GM12878 (cell line): ENCODE results near the gene CNN2. TPM values are rescaled to one million over a fixed set of nuclear protein-coding genes. Genes with fewer than 3 reads are reported as not detected.

Source experiments
- ATAC-seq: fragments of 200-7000 bp; cut with Tn5 transposase; 3 replicates; pipeline ENCODE4 v1.9.1; 2020; ENCODE audit warnings: mild to moderate bottlenecking, moderate library complexity
- BruUV-seq: library from RNA; stranded (reverse); fragments of 400-500 nt; replicated peaks from 2 replicates; lab custom pipeline; 2021; lab: Mats Ljungman, UMichigan
- CTCF ChIA-PET: fragments of 300-600 bp; sonication (Branson Sonifier 250); formaldehyde crosslinking; extraction: SDS; loops from one replicate; lab custom pipeline; 2021; ENCODE audit warnings: inconsistent platforms; lab: Yijun Ruan, JAX
- POLR2A ChIA-PET: fragments of 350-600 bp; formaldehyde crosslinking; extraction: SDS; loops from one replicate; lab custom pipeline; 2021; ENCODE audit warnings: inconsistent platforms; lab: Charles Lee
- RAD21 ChIA-PET: fragments of 300-600 bp; sonication (Branson Sonifier 250); formaldehyde crosslinking; loops from one replicate; lab custom pipeline; 2023; ENCODE audit warnings: antibody characterized with exemption; ENCODE audit not compliant: unreplicated experiment; lab: Charles Lee
- SMC1A ChIA-PET: fragments of 300-600 bp; sonication (Branson Sonifier 250); formaldehyde crosslinking; loops from one replicate; lab custom pipeline; 2023; ENCODE audit not compliant: unreplicated experiment, uncharacterized antibody; lab: Charles Lee
- DNase-seq: peaks from one replicate; pipeline ENCODE4 v3.0.0-alpha.2; 2011; ENCODE audit warnings: low read depth, low spot score
- FAIRE-seq: peaks from 3 replicates; lab custom pipeline; 2011; peaks lifted over from hg19 to GRCh38; lab: Jason Lieb, UNC
- H2AFZ ChIP-seq: 2 replicates; pipeline ENCODE4 v1.6.0; 2011; ENCODE audit warnings: low read depth, low read length, control low read depth; ENCODE audit not compliant: control insufficient read depth
- H3K27ac ChIP-seq: 2 replicates; pipeline ENCODE4 v1.5.1; 2011; ENCODE audit warnings: control low read depth; ENCODE audit not compliant: control insufficient read depth, insufficient read depth
- H3K27me3 ChIP-seq, 2 experiments: replicated peaks in 1 of 2; 2 replicates each; pipeline versions ENCODE4 v1.6.0 to v1.6.1; 2011; ENCODE audit warnings: low read length in 1 of 2; ENCODE audit not compliant: control insufficient read depth in 2 of 2, insufficient read depth in 2 of 2
- H3K36me3 ChIP-seq, 2 experiments: 2 replicates each; pipeline ENCODE4 v1.5.1; 2011; ENCODE audit warnings: low read length in 1 of 2; ENCODE audit not compliant: control insufficient read depth in 2 of 2, insufficient read depth in 2 of 2
- H3K4me1 ChIP-seq: 2 replicates; pipeline ENCODE4 v1.6.1; 2011; ENCODE audit warnings: mild to moderate bottlenecking, low read length, moderate library complexity, mixed read lengths; ENCODE audit not compliant: control insufficient read depth, insufficient read depth
- H3K4me2 ChIP-seq: 2 replicates; pipeline ENCODE4 v1.6.0; 2011; ENCODE audit warnings: control low read depth; ENCODE audit not compliant: control insufficient read depth, insufficient read depth
- H3K4me3 ChIP-seq: fragments of 200-600 bp; sonication (generic); 2 replicates; pipeline ENCODE4 v1.5.1; 2016
- H3K79me2 ChIP-seq: 2 replicates; pipeline ENCODE4 v1.6.0; 2011; ENCODE audit warnings: low read length; ENCODE audit not compliant: control insufficient read depth, insufficient read depth
- H3K9ac ChIP-seq: 2 replicates; pipeline ENCODE4 v1.8.0; 2011; ENCODE audit warnings: low read length, control low read depth, mixed read lengths; ENCODE audit not compliant: control insufficient read depth, insufficient read depth
- H3K9me3 ChIP-seq: replicated peaks from 3 replicates; pipeline ENCODE4 v1.5.1; 2011; ENCODE audit warnings: mild to moderate bottlenecking, low read length; ENCODE audit not compliant: control insufficient read depth, insufficient read depth
- H4K20me1 ChIP-seq: 2 replicates; pipeline ENCODE4 v1.6.0; 2011; ENCODE audit not compliant: control insufficient read depth, insufficient read depth
- CEBPB ChIP-seq, 2 experiments: fragments of 150-350 bp in 1 of 2; IDR thresholded peaks; 2 replicates each; pipeline ENCODE4 v1.6.1; 2012 to 2014; ENCODE audit warnings: low read depth in 2 of 2, low read length in 2 of 2, borderline replicate concordance in 1 of 2, inconsistent platforms in 1 of 2
- EGR1 ChIP-seq, 2 experiments: IDR thresholded peaks; 1 replicate in 1 of 2; 2 replicates in 1 of 2; pipeline ENCODE4 v1.6.1; 2011 to 2012; ENCODE audit warnings: low read depth in 2 of 2, low read length in 2 of 2, borderline replicate concordance in 1 of 2, mild to moderate bottlenecking in 1 of 2, moderate library complexity in 1 of 2
- NKRF ChIP-seq: fragments of 450-650 bp; conservative IDR thresholded peaks from 2 replicates; pipeline ENCODE4 v1.6.1; 2017; ENCODE audit warnings: mild to moderate bottlenecking, moderate library complexity
- PAX8 ChIP-seq: fragments of 450-650 bp; IDR thresholded peaks from 2 replicates; pipeline ENCODE4 v1.6.1; 2017; ENCODE audit warnings: mild to moderate bottlenecking, moderate library complexity
- POLR2A ChIP-seq: IDR thresholded peaks from 2 replicates; pipeline ENCODE4 v1.6.1; 2011; ENCODE audit warnings: low read depth, mild to moderate bottlenecking, low read length
- SIX5 ChIP-seq: IDR thresholded peaks from 2 replicates; pipeline ENCODE4 v1.6.1; 2011; ENCODE audit warnings: mild to moderate bottlenecking, low read depth, low read length, moderate library complexity; ENCODE audit not compliant: severe bottlenecking
- ZBTB11 ChIP-seq: fragments of 450-650 bp; formaldehyde crosslinking; IDR thresholded peaks from 2 replicates; pipeline ENCODE4 v1.5.0; 2022; ENCODE audit warnings: mild to moderate bottlenecking, missing genetic modification characterization
- WGBS: methylation state at CpG from one replicate; pipeline ENCODE4 v1.1.6; 2016; ENCODE audit warnings: low lambda C conversion rate; ENCODE audit not compliant: insufficient replicate concordance, insufficient coverage; ENCODE audit errors: missing lambda C conversion rate; 5-methylcytosine and 5-hydroxymethylcytosine counted together
- in situ Hi-C: fragments of 300-500 bp; cut with MboI; formaldehyde crosslinking; loops from 9 replicates; pipeline ENCODE4 v1.14.3; 2018; ENCODE audit warnings: mixed read lengths
- intact Hi-C: fragments of 100-400 bp; cut with micrococcal nuclease; formaldehyde crosslinking; loops from one replicate; pipeline ENCODE4 v1.14.2; 2022; ENCODE audit not compliant: unreplicated experiment
- polyA plus RNA-seq, 11 experiments: library from polyadenylated mRNA; depleted of rRNA in 4 of 11; unstranded in 6 of 11; stranded (reverse) in 5 of 11; fragments of >200 nt; fragmentation: Nextera tagmentation in 4 of 11; fragmentation: Illumina TruSeq in 1 of 11; extraction: Ambion mirVana in 4 of 11; extraction: Trizol in 1 of 11; gene quantifications; 1 replicate in 1 of 11; 2 replicates in 10 of 11; pipeline versions ENCODE4 v1.2.1 to v1.2.3, GENCODE V29; 2011 to 2016; ENCODE audit warnings: inconsistent platforms in 2 of 11, missing spikeins in 2 of 11, low read depth in 1 of 11
- total RNA-seq, 4 experiments: library from RNA; depleted of rRNA in 3 of 4; stranded (reverse); fragments of >200 nt in 3 of 4; fragmentation: Illumina TruSeq in 1 of 4; extraction: Trizol in 1 of 4; gene quantifications; 2 replicates each; pipeline versions ENCODE4 v1.2.1 to v1.2.3, GENCODE V29; 2013 to 2021

Gene CNN2
- total and polyA plus RNA-seq, 10 of the 15 experiments (the other 5 are each of a cell fraction or from before 2014, with no cell fraction given): 34.7 to 311 (median 172) TPM

- Histone ChIP-seq H3K4me2 (no peak overlapping the region), H4K20me1 (no peaks in the 10 kb centered on the region), H3K4me1 (no peaks in the 10 kb centered on the region), H3K36me3 (peaks cover 0 to 6% of the 10 kb centered on the region in 2 experiments; a peak in 3 of 4 replicates), H3K4me3 (no peak overlapping the region), H3K9me3 (no peaks in the 10 kb centered on the region), H3K79me2 (no peaks in the 10 kb centered on the region), H3K27me3 (peaks cover 3 to 5% of the 10 kb centered on the region in 2 experiments; a peak in 3 of 4 replicates), H3K9ac (no peak overlapping the region), H3K27ac (no peak overlapping the region), H2AFZ (no peak overlapping the region)
- intact Hi-C loops: no loop called here
- no TSS peak for BruUV-seq
- ChIA-PET SMC1A (no interaction called here), POLR2A (interaction anchor here (0.6 kb wide), 1 partner anchor 90 kb away, joined by 5 read pairs; no protein-coding TSS in a partner anchor), RAD21 (no interaction called here), CTCF (no interaction called here)
- FAIRE-seq (no peak), ATAC-seq (no peak), DNase-seq (no peak)
- in situ Hi-C loops: no loop called here
- 0 out of 2 replicates have a peak, but pooled peaks have one; percentile 18 for TF ChIP-seq POLR2A
- TF ChIP-seq CEBPB (IDR thresholded peaks at IDR 0.05; ENCODE audit: borderline replicate concordance in 1 of 2, low read depth in 2 of 2, low read length in 2 of 2): no peak
- TF ChIP-seq ZBTB11 (CRISPR knock-in tag): no peak
- no peak for TF ChIP-seq PAX8
- TF ChIP-seq NKRF: no peak
- TF ChIP-seq SIX5: no peak
- no peak for TF ChIP-seq EGR1 (IDR thresholded peaks at IDR 0.05; ENCODE audit: borderline replicate concordance in 1 of 2, low read depth in 2 of 2, low read length in 2 of 2)
- WGBS: 93% methylated on average over 65 of the region's 70 CpGs
Observed at GRCh38 chr19:1004803-1005664, 21.4 kb upstream of the CNN2 start.
